ENCODE measurements around the gene KAZALD1.

Gene KAZALD1

DNA sequence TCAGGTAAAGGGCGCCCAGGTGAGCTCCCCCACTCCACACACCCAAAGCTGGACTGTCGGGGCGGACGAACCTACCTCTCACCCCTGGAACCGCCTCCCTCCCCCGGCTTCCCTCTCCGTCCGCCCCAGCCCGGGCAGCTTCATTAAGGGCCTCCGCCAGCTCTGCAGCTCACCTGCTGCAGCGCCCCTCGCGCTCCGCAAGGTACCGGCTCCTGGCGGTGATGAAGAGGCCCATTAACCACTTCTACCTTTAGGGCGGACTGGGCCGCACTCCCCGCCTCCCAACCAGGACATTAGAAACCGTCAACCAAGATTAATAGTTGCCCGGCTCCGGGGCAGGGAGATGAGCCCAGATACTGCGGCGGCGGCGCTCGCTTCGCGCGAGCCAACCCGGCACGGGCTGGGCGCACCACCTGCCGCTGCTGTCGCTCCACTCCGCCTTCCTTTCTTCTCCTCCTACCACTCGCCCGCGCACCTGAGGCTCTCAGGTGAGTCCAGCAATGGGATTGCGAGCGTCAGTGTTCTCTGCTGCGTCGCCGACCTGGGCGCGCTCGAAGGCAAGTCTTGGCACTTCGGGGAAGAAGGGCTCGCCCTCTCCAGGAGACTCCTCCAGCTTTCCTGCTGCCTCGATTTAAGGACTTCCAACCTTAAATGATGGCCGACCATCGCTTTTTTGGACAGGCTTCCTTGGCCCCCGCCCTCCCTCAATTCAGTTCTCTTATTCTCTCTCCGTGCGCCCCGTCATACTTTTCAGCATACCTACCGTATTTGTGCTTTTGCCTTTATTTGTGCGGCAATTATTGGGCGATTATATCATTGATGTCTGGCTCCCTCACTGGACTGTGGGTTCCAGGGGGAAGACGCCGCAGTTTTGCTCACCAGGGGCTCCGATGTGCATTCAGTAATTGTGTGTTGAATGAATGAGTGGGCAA, 13.6 kb upstream of the KAZALD1 start:
- no peak for DNase-seq

DNA sequence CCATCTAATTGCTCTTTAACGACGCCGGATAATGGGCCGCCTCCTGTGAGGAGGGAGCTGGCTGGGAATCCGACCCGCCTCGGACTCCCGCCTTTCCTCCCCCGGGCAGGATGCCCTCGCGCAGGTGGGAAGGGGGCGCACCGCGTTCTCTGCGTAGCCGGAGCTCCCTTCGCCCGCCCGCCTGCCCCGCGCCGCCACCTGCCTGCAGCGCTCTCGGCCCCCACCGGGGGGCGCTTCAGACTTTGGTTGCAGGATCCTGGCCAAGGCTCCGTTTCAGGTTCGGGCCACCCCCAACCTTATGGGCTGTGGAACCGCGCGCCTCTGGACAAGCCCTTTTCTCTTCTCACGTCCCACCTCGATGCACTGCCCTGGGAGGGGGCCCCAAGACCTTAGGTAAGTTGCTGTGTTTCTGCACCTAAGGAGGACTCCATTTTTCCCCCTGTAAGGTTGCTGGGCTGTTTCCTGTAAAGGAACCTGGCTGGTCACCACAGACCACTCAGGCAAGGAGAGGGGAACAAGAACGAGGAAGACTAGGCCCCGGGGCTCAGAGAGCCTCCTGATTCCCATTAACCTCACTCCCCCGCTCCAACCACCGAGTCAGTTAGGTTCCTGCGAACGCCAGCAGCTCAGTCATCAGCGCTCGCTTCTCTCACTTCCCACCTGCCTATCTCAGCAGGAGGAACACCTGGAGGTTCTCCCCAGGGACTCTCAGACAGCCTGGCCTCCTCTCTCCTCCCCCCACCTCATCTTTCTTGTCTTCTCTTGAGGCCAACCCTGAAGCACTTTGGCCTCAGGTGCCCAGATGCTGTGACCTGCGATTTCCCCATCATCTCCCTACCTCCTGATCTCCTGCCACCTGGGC, 11.3 kb upstream of the KAZALD1 start:
- DNase-seq: peak; percentile 80

GRCh38 chr10:101052285-101052684, 9.5 kb upstream of the KAZALD1 start:
- DNase-seq: no peak

DNA sequence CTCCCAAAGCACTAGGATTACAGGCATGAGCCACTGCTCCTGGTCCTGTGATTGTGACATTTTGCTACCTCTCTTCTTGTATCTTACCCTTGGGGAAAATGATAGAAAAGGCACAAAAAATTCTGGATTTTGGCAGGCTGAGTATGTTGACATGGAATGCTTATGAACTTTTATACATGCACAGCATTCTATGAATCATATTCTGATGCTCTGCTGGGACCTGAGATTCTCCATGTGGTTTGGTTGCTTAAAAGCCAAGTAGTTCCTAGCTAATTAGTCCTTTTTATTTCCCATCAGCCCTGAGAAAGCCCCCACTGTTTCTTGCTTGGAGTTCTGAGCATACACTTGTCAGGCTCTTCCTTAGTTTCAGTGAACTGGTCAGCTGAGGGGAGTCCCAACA, 8.3 kb upstream of the KAZALD1 start:
- DNase-seq: no peak

GRCh38 chr10:101054351-101054750, 7.4 kb upstream of the KAZALD1 start:
- no peak for DNase-seq

DNA sequence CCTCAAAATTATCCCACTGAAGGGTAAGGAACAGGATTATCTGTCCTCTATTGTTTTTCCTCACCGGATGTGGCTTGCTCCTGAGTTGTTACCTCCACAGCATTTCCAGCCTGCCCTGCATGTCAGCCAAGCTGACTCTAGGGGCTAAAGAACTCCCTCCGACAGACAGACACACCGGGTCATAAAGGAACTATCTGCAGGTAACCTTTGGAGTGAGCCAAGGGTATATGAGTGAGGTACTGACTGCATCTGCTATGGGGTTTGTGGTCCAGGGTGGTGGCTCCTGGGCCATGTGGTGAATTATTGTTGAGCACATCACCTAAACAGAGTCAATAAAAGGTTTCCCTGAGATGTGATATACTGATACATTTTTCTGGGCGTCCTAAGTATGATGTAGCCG, 6.9 kb upstream of the KAZALD1 start:
- no peak for DNase-seq

DNA sequence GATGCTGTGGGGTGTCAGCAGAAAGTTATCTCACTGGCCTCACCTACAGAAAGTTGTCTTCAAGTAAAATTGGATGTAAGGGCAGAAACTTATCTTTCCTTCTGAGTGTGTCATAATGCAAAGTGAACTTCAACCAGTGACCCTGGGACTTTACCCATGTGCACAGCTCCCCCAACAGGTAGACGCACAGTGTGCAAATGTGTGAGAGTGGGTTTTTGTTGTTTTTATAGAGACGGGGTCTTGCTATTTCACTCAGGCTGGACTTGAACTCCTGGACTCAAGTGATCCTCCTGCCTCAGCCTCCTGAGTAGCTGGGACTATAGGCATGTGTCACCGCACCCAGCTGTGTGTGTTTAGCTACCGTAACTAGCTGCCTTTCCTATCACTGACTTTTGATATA, 6.4 kb upstream of the KAZALD1 start:
- DNase-seq: no peak

GRCh38 chr10:101056365-101057151, 5.2 kb upstream of the KAZALD1 start:
- no peak for DNase-seq

- peak; percentile 91 for DNase-seq
These were observed 1.5 kb upstream of the KAZALD1 start for GRCh38 chr10:101060036-101060950.

- DNase-seq: peak; percentile 87
These were observed 702 bp upstream of the KAZALD1 start for GRCh38 chr10:101060951-101061623.

DNA sequence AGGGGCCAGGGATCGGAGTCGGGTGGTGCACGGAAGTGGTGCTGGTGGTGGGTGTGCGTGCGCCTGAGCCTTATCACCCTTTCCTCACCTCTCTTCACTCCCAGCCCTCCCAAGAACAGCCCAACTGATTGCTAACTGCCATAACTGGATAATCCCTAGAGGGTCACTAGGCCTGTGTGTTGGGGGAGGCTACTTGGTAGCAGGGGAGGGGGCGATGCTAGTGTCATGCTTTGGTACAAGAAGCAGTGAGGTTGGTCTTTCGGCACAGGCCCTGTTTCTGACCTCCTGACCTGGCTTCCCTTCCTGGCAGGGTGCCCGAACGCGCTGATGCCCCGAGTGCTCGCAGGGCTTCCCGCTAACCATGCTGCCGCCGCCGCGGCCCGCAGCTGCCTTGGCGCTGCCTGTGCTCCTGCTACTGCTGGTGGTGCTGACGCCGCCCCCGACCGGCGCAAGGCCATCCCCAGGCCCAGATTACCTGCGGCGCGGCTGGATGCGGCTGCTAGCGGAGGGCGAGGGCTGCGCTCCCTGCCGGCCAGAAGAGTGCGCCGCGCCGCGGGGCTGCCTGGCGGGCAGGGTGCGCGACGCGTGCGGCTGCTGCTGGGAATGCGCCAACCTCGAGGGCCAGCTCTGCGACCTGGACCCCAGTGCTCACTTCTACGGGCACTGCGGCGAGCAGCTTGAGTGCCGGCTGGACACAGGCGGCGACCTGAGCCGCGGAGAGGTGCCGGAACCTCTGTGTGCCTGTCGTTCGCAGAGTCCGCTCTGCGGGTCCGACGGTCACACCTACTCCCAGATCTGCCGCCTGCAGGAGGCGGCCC, 652 bp downstream of the KAZALD1 start:
- DNase-seq: peak; percentile 52

- DNase-seq: no peak
These were observed 1.3 kb downstream of the KAZALD1 start for GRCh38 chr10:101063050-101063525.

- no peak for DNase-seq
These were observed 2.0 kb downstream of the KAZALD1 start for GRCh38 chr10:101063548-101064414.

DNA sequence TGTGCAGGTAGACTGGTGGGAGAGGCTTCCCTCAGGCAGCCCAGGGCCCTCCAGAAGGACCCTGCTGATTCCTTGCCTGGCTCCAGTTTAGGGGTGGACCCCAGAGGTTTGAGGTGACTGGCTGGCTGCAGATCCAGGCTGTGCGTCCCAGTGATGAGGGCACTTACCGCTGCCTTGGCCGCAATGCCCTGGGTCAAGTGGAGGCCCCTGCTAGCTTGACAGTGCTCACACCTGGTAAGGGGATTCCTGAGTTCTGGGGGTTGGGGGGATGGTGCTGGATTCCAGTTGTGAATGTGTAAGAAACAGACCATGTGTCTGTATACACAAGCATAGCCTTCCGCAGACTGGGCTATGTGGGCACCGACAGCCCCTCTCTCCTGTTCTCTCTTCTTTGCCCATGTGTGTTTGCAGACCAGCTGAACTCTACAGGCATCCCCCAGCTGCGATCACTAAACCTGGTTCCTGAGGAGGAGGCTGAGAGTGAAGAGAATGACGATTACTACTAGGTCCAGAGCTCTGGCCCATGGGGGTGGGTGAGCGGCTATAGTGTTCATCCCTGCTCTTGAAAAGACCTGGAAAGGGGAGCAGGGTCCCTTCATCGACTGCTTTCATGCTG, 2.7 kb downstream of the KAZALD1 start:
- DNase-seq: no peak

- DNase-seq: no peak
These were observed 3.8 kb downstream of the KAZALD1 start for GRCh38 chr10:101065481-101066145.

DNA sequence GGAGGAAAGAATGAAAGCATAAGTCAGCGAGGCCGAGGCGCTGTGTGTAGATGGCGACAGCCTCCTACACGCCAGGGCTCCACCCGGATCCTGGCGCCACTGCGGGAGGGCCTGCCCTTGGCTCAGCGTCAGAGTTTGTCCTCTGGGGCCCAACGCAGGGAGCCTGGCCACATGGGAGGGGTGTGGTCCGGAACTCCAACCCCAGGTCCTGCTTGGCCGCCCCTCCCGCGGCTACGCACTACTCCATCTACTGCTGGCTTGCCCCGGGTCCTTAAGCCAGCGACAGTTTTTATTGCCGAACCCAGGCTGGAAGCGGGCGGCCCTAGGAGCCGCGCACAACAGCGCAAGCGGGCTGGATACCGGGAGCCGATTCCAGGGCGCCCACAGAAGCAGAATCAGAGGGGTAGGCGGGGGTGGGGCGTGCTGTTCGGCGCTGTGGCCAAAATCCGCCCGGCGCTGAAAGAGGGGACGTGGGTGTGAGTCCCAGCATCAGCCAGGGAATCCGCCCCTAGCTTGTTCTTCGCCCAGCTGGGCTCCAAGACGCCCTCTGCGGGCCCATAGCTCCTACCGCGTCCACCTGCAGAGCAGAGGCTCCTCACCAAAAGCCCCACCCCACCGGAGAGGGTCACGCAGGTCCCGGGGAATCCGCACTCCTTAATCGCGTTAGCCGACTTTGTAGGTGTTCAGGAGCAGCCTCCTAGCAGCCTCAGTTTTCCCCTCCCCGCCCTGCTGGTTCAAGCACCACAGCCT, 4.5 kb downstream of the KAZALD1 start:
- DNase-seq: peak; percentile 47

GRCh38 chr10:101066896-101067355, 5.1 kb downstream of the KAZALD1 start:
- no peak for DNase-seq
